OCI-LY3 (cell line): ENCODE results near the gene SNTB2.

Experiments
- EZH2phosphoT487 ChIP-seq: fragments of 200-600 bp; shearing (Covaris generic); IDR thresholded peaks from 2 replicates; pipeline ENCODE4 v1.6.1; 2018; ENCODE audit warnings: antibody characterized with exemption, mixed run types, low read depth
- TF ChIP-seq, protein P1 (sequence below): fragments of 200-600, 300-600 bp; sonication (generic); IDR thresholded peaks from 2 replicates; pipeline ENCODE4 v1.5.1; 2014; ENCODE audit warnings: antibody characterized with exemption, low read length, low read depth

DNA sequence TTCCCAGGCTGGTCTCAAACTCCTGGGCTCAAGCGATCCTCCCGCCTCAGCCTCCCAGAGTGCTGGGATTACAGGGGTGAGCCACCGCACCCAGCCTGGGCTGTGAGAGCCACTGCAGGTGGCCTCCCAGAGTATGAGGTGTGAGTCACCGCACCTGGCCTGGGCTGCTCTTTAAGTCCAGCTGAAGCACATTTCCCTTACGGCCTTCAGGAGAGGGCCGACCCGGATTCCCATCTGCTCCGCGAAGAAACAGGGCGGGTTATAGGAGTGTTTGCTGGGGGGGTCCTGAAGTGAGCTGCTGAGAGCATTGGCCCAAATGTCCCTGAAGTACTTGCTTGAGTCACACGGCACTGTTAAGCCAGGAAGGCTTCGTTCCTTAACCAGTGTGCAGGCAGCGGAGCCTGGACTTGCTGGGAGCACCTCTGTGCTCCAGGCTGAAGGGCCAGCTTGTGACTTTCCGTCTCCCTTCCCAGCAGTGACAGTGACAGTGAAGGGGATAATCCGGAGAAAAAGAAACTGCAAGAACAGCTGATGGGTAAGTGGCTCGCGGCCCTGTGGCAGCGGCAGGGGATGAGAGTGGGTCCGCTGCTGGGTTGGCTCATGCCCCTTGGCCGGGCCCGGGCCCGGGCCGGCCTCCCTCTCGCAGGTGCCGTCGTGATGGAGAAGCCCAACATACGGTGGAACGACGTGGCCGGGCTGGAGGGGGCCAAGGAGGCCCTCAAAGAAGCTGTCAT lies 131.4 kb downstream of the SNTB2 start:
- TF ChIP-seq, protein P1, sequence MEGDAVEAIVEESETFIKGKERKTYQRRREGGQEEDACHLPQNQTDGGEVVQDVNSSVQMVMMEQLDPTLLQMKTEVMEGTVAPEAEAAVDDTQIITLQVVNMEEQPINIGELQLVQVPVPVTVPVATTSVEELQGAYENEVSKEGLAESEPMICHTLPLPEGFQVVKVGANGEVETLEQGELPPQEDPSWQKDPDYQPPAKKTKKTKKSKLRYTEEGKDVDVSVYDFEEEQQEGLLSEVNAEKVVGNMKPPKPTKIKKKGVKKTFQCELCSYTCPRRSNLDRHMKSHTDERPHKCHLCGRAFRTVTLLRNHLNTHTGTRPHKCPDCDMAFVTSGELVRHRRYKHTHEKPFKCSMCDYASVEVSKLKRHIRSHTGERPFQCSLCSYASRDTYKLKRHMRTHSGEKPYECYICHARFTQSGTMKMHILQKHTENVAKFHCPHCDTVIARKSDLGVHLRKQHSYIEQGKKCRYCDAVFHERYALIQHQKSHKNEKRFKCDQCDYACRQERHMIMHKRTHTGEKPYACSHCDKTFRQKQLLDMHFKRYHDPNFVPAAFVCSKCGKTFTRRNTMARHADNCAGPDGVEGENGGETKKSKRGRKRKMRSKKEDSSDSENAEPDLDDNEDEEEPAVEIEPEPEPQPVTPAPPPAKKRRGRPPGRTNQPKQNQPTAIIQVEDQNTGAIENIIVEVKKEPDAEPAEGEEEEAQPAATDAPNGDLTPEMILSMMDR: no peak
- no peak for TF ChIP-seq EZH2phosphoT487
